Measurements from ENCODE around the gene GPNMB. TPM values are rescaled to one million over a fixed set of nuclear protein-coding genes. Genes with fewer than 3 reads are reported as not detected.

The GPNMB gene
- total RNA-seq, 2 experiments from 2014 or later: 0.21 to 0.29 TPM

DNA sequence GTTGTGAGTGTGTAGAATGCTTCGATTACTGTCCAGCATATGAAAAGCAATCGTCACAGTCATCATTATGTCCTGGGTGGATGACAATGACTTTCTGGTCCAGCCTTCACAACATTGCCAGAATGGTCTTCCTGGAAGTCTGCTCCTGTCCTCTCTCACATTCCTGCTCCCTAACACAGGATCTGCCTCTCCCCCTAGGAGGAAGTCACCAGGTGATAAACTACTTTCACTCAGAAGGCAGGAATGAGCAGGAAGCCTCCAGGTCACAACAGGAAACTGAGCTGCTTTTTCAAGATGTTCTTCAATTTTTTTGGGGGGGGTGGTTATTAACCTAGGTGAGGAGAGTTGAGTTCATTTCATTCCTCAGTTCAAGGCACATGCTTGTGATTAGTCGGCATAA, 13.6 kb upstream of the GPNMB start:
- no peak for ATAC-seq
- H3K36me3 Mint-ChIP-seq (ENCODE audit: low read depth): no peaks in the 10 kb centered on the region

DNA sequence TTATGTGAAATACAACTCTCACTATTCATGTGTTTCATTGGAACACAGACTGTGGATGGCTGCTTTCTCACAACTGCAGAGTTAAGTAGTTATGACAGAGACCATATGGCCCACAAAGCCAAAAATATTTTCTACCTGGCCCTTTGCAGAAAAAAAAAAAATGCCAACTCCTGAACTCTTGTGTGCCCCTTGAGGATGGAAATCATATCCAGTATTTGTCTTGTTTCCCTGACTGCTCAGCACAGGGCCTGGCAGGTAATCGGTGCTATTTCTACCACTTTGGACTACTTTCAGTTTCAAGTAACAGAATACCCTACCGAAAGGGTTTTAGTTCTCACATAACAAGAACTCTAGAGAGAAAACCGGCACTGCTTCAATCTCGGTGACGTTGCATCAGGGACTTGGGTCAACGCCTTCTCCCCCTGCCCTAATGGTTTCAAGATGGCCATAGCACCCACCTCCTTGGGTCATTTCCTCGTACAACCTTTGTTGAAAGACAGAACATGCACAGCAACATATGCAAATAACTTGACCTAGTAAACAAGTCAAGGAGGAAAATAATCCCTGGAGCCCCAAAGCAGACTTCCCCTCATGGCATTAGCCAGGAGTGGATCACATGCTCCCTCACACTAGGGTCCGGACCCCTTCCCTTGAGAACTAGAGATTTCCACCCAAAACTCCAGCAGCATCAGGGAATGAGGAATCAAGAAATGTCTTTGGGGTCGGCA, 11.8 kb upstream of the GPNMB start:
- ChIA-PET CTCF (no interaction called here), POLR2A (no interaction called here)
- no peaks in the 10 kb centered on the region for H3K4me1 Mint-ChIP-seq (ENCODE audit: low read depth)
- no peak overlapping the region for H3K4me3 Mint-ChIP-seq
- H3K27ac Mint-ChIP-seq: no peak overlapping the region
- peaks cover under 1% of the 10 kb centered on the region for H3K27me3 Mint-ChIP-seq (ENCODE audit: low read depth)
- H3K36me3 Mint-ChIP-seq (ENCODE audit: low read depth): no peaks in the 10 kb centered on the region
- ATAC-seq (no peak), DNase-seq (no peak)
- no peaks in the 10 kb centered on the region for H3K9me3 Mint-ChIP-seq (ENCODE audit: insufficient read depth)

More for the DNA sequence above, 13.6 kb upstream of the GPNMB start:
- no peak overlapping the region for H3K27ac Mint-ChIP-seq
- DNase-seq: no peak
- no peaks in the 10 kb centered on the region for H3K27me3 Mint-ChIP-seq (ENCODE audit: low read depth)
- no peaks in the 10 kb centered on the region for H3K9me3 Mint-ChIP-seq (ENCODE audit: insufficient read depth)
- ChIA-PET POLR2A (interaction anchor here (0.7 kb wide), 1 partner anchor 532 kb away, joined by 3 read pairs; no protein-coding TSS in a partner anchor), CTCF (no interaction called here)
- no peak overlapping the region for H3K4me3 Mint-ChIP-seq
- no peaks in the 10 kb centered on the region for H3K4me1 Mint-ChIP-seq (ENCODE audit: low read depth)

- Mint-ChIP-seq H3K4me1 (ENCODE audit: low read depth) (no peaks in the 10 kb centered on the region), H3K27ac (no peak overlapping the region), H3K27me3 (ENCODE audit: low read depth) (peaks cover 2% of the 10 kb centered on the region), H3K9me3 (ENCODE audit: insufficient read depth) (no peaks in the 10 kb centered on the region), H3K36me3 (ENCODE audit: low read depth) (no peaks in the 10 kb centered on the region), H3K4me3 (no peak overlapping the region)
- DNase-seq: no peak
- ChIA-PET POLR2A (no interaction called here), CTCF (interaction anchor here (0.8 to 0.9 kb wide), 2 partner anchors 37 to 150 kb away, joined by 3 read pairs; no protein-coding TSS in a partner anchor)
- no peak for ATAC-seq
Measured at GRCh38 chr7:23235813-23236221, 10.8 kb upstream of the GPNMB start.

GRCh38 chr7:23237000-23237399, 9.6 kb upstream of the GPNMB start:
- no peak overlapping the region for H3K27ac Mint-ChIP-seq
- no peak for ATAC-seq
- H3K27me3 Mint-ChIP-seq (ENCODE audit: low read depth): peaks cover 2% of the 10 kb centered on the region
- no peak for DNase-seq
- H3K4me1 Mint-ChIP-seq (ENCODE audit: low read depth): no peaks in the 10 kb centered on the region
- CTCF ChIA-PET: no interaction called here
- no peaks in the 10 kb centered on the region for H3K9me3 Mint-ChIP-seq (ENCODE audit: insufficient read depth)
- POLR2A ChIA-PET: no interaction called here
- no peak overlapping the region for H3K4me3 Mint-ChIP-seq
- H3K36me3 Mint-ChIP-seq (ENCODE audit: low read depth): no peaks in the 10 kb centered on the region

DNA sequence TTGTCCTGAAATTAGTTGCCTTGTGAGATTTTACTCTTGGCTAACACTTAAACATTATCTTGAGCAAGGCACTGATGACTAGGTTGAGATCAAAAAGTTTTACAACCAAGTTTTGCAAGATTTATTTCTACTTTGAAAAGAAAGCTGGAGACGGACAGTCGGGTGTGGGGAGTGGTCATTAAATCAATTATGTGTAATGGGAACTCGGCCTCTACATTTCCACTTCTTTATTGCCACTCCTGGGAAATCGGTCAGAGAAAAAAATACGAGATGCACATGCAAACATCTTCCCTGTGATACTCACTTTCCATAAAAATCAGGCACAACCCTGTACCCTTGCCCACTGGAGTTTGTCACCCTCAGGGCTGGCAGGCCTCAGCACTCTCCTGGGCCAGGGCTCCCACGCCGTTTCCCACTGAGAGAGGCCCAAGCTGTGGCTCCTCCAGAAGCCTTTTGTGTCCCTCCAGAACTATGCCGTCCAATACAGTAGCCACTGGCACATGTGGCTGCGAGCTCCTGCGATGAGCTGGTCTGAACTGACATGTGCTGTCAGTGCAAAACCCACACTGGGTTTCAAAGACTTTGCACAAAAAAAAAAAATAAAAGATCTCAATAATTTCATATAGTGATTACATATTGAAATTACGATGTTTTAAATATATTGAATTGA, 7.5 kb upstream of the GPNMB start:
- no peaks in the 10 kb centered on the region for H3K36me3 Mint-ChIP-seq (ENCODE audit: low read depth)

DNA sequence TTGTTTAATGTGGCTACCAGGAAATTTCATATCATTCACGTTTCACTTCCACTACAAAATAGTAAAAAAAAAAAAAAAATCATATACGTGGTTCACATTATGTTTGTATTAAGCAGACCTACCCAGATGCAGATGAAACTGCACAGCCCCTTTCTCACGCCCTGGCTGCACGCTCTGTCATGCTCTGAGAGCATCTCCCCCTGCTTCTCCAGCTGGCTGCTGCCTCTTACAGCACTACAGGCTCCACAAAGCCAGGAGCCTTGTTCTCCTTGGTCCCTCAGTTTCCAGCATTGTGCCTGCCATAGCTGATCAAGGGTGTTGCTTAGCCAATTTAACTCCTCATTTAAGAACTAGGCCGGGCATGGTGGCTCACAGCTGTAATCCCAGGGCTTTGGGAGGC, 6.9 kb upstream of the GPNMB start:
- Mint-ChIP-seq H3K9me3 (ENCODE audit: insufficient read depth) (no peaks in the 10 kb centered on the region), H3K27ac (no peak overlapping the region), H3K4me1 (ENCODE audit: low read depth) (no peaks in the 10 kb centered on the region), H3K27me3 (ENCODE audit: low read depth) (peaks cover 10% of the 10 kb centered on the region), H3K36me3 (ENCODE audit: low read depth) (no peaks in the 10 kb centered on the region), H3K4me3 (no peak overlapping the region)
- no peak for DNase-seq
- CTCF ChIA-PET: no interaction called here
- no peak for ATAC-seq
- POLR2A ChIA-PET: interaction anchor here (0.7 kb wide), 1 partner anchor 77 kb away, joined by 3 read pairs; no protein-coding TSS in a partner anchor

More for the DNA sequence above, 7.5 kb upstream of the GPNMB start:
- Mint-ChIP-seq H3K9me3 (ENCODE audit: insufficient read depth) (no peaks in the 10 kb centered on the region), H3K27me3 (ENCODE audit: low read depth) (peaks cover 8% of the 10 kb centered on the region), H3K4me3 (no peak overlapping the region), H3K4me1 (ENCODE audit: low read depth) (no peaks in the 10 kb centered on the region), H3K27ac (no peak overlapping the region)
- ChIA-PET CTCF (no interaction called here), POLR2A (no interaction called here)
- no peak for DNase-seq
- ATAC-seq: no peak

- POLR2A ChIA-PET: no interaction called here
Measured at GRCh38 chr7:23242321-23242720, 4.3 kb upstream of the GPNMB start.

GRCh38 chr7:23242935-23243334, 3.6 kb upstream of the GPNMB start:
- H3K4me1 Mint-ChIP-seq (ENCODE audit: low read depth): peaks cover under 1% of the 10 kb centered on the region
- ChIA-PET POLR2A (no interaction called here), CTCF (interaction anchor here (1.6 kb wide), 1 partner anchor 157 kb away, joined by 4 read pairs; no protein-coding TSS in a partner anchor)
- ATAC-seq (no peak), DNase-seq (no peak)
- H3K36me3 Mint-ChIP-seq (ENCODE audit: low read depth): no peaks in the 10 kb centered on the region
- H3K27me3 Mint-ChIP-seq (ENCODE audit: low read depth): peaks cover 30% of the 10 kb centered on the region
- H3K27ac Mint-ChIP-seq: no peak overlapping the region
- H3K4me3 Mint-ChIP-seq: no peak overlapping the region
- no peaks in the 10 kb centered on the region for H3K9me3 Mint-ChIP-seq (ENCODE audit: insufficient read depth)

More at GRCh38 chr7:23242321-23242720, 4.3 kb upstream of the GPNMB start:
- DNase-seq (no peak), ATAC-seq (no peak)
- Mint-ChIP-seq H3K4me1 (ENCODE audit: low read depth) (no peaks in the 10 kb centered on the region), H3K27ac (no peak overlapping the region), H3K27me3 (ENCODE audit: low read depth) (peaks cover 25% of the 10 kb centered on the region), H3K4me3 (no peak overlapping the region), H3K9me3 (ENCODE audit: insufficient read depth) (no peaks in the 10 kb centered on the region), H3K36me3 (ENCODE audit: low read depth) (no peaks in the 10 kb centered on the region)
- CTCF ChIA-PET: interaction anchor here (1.6 kb wide), 1 partner anchor 156 kb away, joined by 4 read pairs; no protein-coding TSS in a partner anchor

DNA sequence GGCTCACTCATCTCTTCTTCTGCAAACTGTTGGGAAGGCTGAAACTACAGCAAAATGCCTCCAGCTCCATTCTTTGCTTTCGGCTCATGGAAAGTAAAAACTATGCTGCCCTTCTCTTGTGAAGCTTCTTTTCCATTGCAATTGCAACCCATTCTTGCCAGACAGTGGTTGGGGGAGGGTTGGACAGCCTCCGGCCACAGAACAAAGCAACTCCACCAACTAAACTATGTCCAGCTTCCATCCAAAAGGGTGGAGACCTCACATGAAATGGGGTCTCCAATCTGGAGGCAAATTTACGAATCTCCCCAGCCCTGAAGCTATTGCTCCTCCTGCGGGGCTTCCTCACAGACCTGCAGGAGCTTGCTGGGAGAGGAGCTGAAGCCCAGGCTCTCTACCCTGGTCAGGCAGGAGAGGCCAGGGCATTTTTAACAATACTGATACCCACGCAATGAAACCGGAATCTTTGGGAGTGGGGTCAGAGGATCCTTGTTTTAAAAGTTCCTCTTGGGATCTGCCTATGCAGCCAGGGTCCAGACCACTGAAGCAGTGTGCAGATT, 549 bp downstream of the GPNMB start:
- DNase-seq (no peak), ATAC-seq (no peak)
- Mint-ChIP-seq H3K27me3 (ENCODE audit: low read depth) (peaks cover 60% of the 10 kb centered on the region), H3K9me3 (ENCODE audit: insufficient read depth) (no peaks in the 10 kb centered on the region), H3K4me3 (no peak overlapping the region), H3K4me1 (ENCODE audit: low read depth) (peaks cover 3% of the 10 kb centered on the region), H3K27ac (no peak overlapping the region), H3K36me3 (ENCODE audit: low read depth) (no peaks in the 10 kb centered on the region)
- POLR2A ChIA-PET: no interaction called here
- CTCF ChIA-PET: interaction anchor here (0.8 to 1.4 kb wide), 2 partner anchors 26 to 27 kb away, joined by 3 to 4 read pairs; no protein-coding TSS in a partner anchor

DNA sequence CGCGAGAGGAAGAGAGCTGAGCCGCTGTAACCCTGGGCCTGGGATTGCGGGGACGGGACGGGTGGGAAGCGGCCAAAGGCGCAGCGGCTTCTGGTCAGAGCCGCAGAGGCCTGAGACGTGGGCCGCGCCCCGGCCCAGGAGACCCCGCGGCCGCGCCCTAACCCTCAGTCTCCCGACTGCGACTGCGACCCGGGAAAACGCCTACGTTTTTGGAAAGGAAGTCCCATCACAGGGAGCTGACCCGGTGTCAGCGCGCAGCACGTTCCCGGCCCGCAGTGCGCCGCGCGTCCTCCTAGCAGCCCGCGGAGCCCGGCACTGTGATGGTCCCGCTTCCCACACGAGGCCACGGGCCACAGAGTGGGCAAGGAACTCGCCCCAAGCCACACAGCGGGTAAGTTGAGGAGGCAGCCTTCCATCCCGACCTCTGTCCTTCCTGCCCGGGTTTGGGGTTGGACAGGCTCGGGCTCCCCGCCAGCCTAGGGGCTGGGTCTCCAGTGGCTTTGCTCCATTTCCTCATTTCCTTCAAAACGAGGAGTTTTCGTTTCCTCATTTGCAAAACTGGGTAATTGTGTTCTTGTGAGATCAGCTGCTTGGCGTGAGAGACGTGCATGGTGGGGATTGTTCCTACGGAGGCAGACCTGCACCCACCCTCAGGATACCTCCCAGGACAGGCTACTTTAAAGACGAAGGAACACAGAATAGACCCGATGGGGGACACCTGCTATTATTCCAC, 1.2 kb downstream of the GPNMB start:
- POLR2A ChIA-PET: no interaction called here
- Mint-ChIP-seq H3K9me3 (ENCODE audit: insufficient read depth) (no peaks in the 10 kb centered on the region), H3K36me3 (ENCODE audit: low read depth) (no peaks in the 10 kb centered on the region), H3K27me3 (ENCODE audit: low read depth) (peaks cover 62% of the 10 kb centered on the region), H3K4me3 (no peak overlapping the region), H3K4me1 (ENCODE audit: low read depth) (peaks cover 3% of the 10 kb centered on the region), H3K27ac (no peak overlapping the region)
- ATAC-seq: no peak
- DNase-seq: no peak
- CTCF ChIA-PET: interaction anchor here (1.4 kb wide), 1 partner anchor 25 kb away, joined by 4 read pairs; no protein-coding TSS in a partner anchor

DNA sequence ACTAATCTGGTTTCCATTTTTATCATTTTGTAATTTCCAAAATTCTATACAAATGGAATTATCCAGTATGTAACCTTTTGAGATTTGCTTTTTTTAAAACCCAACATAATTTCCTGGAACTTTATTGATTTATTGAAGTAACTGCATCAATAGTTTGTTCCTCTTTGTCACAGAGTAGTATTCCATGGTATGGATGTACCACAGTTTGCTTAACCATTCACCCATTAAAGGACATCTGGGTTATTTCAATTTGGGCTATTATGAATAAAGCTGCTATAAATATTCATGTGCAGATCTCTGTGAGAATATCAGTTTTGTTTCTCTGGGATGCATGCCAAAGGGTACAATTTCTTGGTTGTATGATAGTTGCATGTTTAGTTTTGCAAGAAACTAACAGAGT, 2.9 kb downstream of the GPNMB start:
- DNase-seq (no peak), ATAC-seq (no peak)
- Mint-ChIP-seq H3K9me3 (ENCODE audit: insufficient read depth) (no peaks in the 10 kb centered on the region), H3K27ac (no peak overlapping the region), H3K4me1 (ENCODE audit: low read depth) (peaks cover 3% of the 10 kb centered on the region), H3K4me3 (no peak overlapping the region), H3K36me3 (ENCODE audit: low read depth) (no peaks in the 10 kb centered on the region), H3K27me3 (ENCODE audit: low read depth) (peaks cover 66% of the 10 kb centered on the region)
- ChIA-PET POLR2A (no interaction called here), CTCF (no interaction called here)
